Activated T-cell treated with anti-CD3 and anti-CD28 coated beads, Interleukin-2, amount 50 U/mL, for 72 hours (primary cell): ENCODE data around the gene KLHDC8B. TPM values are rescaled to one million over a fixed set of nuclear protein-coding genes. Genes with fewer than 3 reads are reported as not detected.
A peak's percentile ranks its signal among the peaks of the same experiment; 100 is the strongest.

Source experiments
- ATAC-seq, 2 donors: fragments of 150-1000 bp; cut with Tn5 transposase; replicated peaks in 1 of 2; 2 replicates each; pipeline ENCODE4 v1.10.0; 2021; ENCODE audit warnings: moderate library complexity in 2 of 2, mild to moderate bottlenecking in 1 of 2
- DNase-seq, 2 donors: peaks; one replicate each; pipeline ENCODE4 v3.0.0; 2021 to 2022; ENCODE audit warnings: mixed read lengths in 1 of 2
- H3K27ac Mint-ChIP-seq: one replicate; pipeline ENCODE4 v1.8.0; 2022; ENCODE audit warnings: mild to moderate bottlenecking, moderate library complexity, mixed read lengths
- H3K27me3 Mint-ChIP-seq: one replicate; pipeline ENCODE4 v1.8.0; 2022; ENCODE audit warnings: low read depth, mixed read lengths
- H3K36me3 Mint-ChIP-seq, 2 donors: one replicate each; pipeline ENCODE4 v1.8.0; 2022; ENCODE audit warnings: mixed read lengths in 2 of 2, mild to moderate bottlenecking in 1 of 2; ENCODE audit not compliant: insufficient read depth in 2 of 2
- H3K4me1 Mint-ChIP-seq: one replicate; pipeline ENCODE4 v1.8.0; 2022; ENCODE audit warnings: low read depth, mixed read lengths
- H3K4me3 Mint-ChIP-seq, 2 donors: one replicate each; pipeline ENCODE4 v1.8.0; 2022; ENCODE audit warnings: mild to moderate bottlenecking in 2 of 2, mixed read lengths in 2 of 2, moderate library complexity in 2 of 2
- H3K9me3 Mint-ChIP-seq, 2 donors: one replicate each; pipeline ENCODE4 v1.8.0; 2022; ENCODE audit warnings: mixed read lengths in 2 of 2
- total RNA-seq, 2 donors: library from RNA; stranded (reverse); gene quantifications; one replicate each; pipeline ENCODE4 v1.2.3, GENCODE V29; 2022

KLHDC8B gene
- total RNA-seq, 2 donors from 2014 or later = 3.0 to 5.4 TPM

- Mint-ChIP-seq H3K4me3 (peak overlapping the region in 1 of 2 donors; percentile 12), H3K9me3 (no peaks in the 10 kb centered on the region), H3K27ac (no peak overlapping the region), H3K27me3 (no peaks in the 10 kb centered on the region), H3K4me1 (peaks cover 50% of the 10 kb centered on the region), H3K36me3 (peaks cover 6 to 10% of the 10 kb centered on the region in 2 donors)
- ATAC-seq = no peak
- no peak for DNase-seq
Measured at GRCh38 chr3:49163609-49164008, 7.8 kb upstream of the KLHDC8B start.

GRCh38 chr3:49164983-49165720 is 6.2 kb upstream of the KLHDC8B start:
- H3K36me3 Mint-ChIP-seq = peaks cover 6 to 10% of the 10 kb centered on the region in 2 donors
- peak overlapping the region; percentile 91 to 98 for H3K4me3 Mint-ChIP-seq
- no peaks in the 10 kb centered on the region for H3K9me3 Mint-ChIP-seq
- no peak for ATAC-seq
- no peak for DNase-seq
- peaks cover 50% of the 10 kb centered on the region for H3K4me1 Mint-ChIP-seq
- no peaks in the 10 kb centered on the region for H3K27me3 Mint-ChIP-seq
- H3K27ac Mint-ChIP-seq = peak overlapping the region; percentile 94

GRCh38 chr3:49165771-49166751 is 5.3 kb upstream of the KLHDC8B start, which contains the start of gene CCDC71:
Gene CCDC71, minus strand, starts transcription at chr3:49166331. Its CDS starts 2,123 bp downstream, at chr3:49164208.
- Mint-ChIP-seq H3K27ac (peak within 1 kb of the TSS; percentile 94), H3K4me3 (peak within 1 kb of the TSS; percentile 91 to 98), H3K4me1 (peaks cover 55% of the 10 kb centered on the region), H3K27me3 (no peaks in the 10 kb centered on the region), H3K9me3 (no peaks in the 10 kb centered on the region), H3K36me3 (peaks cover 6 to 10% of the 10 kb centered on the region in 2 donors)
- peak; percentile 84 for ATAC-seq
- DNase-seq = peak; percentile 85 to 88

- Mint-ChIP-seq H3K27me3 (no peaks in the 10 kb centered on the region), H3K4me1 (peaks cover 49% of the 10 kb centered on the region), H3K9me3 (no peaks in the 10 kb centered on the region), H3K27ac (no peak overlapping the region), H3K36me3 (peaks cover 6 to 10% of the 10 kb centered on the region in 2 donors), H3K4me3 (peak overlapping the region; percentile 80 to 89)
- ATAC-seq = no peak
- DNase-seq = peak in 1 of 2 donors; percentile 15
Measured at GRCh38 chr3:49166752-49167556, 4.4 kb upstream of the KLHDC8B start.

- H3K27me3 Mint-ChIP-seq = no peaks in the 10 kb centered on the region
- peaks cover 18% of the 10 kb centered on the region for H3K4me1 Mint-ChIP-seq
- H3K27ac Mint-ChIP-seq = no peak overlapping the region
- peaks cover 0 to 2% of the 10 kb centered on the region in 2 donors for H3K36me3 Mint-ChIP-seq
- H3K9me3 Mint-ChIP-seq = no peaks in the 10 kb centered on the region
- H3K4me3 Mint-ChIP-seq = peak overlapping the region; percentile 85 to 88
- peak; percentile 4 to 12 for ATAC-seq
- no peak for DNase-seq
Measured at GRCh38 chr3:49170744-49171118, 667 bp upstream of the KLHDC8B start.

- H3K9me3 Mint-ChIP-seq = no peaks in the 10 kb centered on the region
- H3K36me3 Mint-ChIP-seq = no peaks in the 10 kb centered on the region
- H3K27me3 Mint-ChIP-seq = no peaks in the 10 kb centered on the region
- no peak for DNase-seq
- ATAC-seq = no peak
- no peak overlapping the region for H3K27ac Mint-ChIP-seq
- H3K4me3 Mint-ChIP-seq = peak overlapping the region; percentile 61 to 88
- H3K4me1 Mint-ChIP-seq = peaks cover 9% of the 10 kb centered on the region
Measured at GRCh38 chr3:49171775-49172500, 540 bp downstream of the KLHDC8B start.

- H3K27ac Mint-ChIP-seq = no peak overlapping the region
- no peak for DNase-seq
- peaks cover 7% of the 10 kb centered on the region for H3K4me1 Mint-ChIP-seq
- no peaks in the 10 kb centered on the region for H3K36me3 Mint-ChIP-seq
- H3K4me3 Mint-ChIP-seq = peak overlapping the region in 1 of 2 donors; percentile 20
- ATAC-seq = no peak
- no peaks in the 10 kb centered on the region for H3K9me3 Mint-ChIP-seq
- H3K27me3 Mint-ChIP-seq = no peaks in the 10 kb centered on the region
Measured at GRCh38 chr3:49172551-49173041, 1.2 kb downstream of the KLHDC8B start.

GRCh38 chr3:49173116-49173791 is 1.9 kb downstream of the KLHDC8B start:
- no peak overlapping the region for H3K4me3 Mint-ChIP-seq
- H3K27me3 Mint-ChIP-seq = no peaks in the 10 kb centered on the region
- H3K36me3 Mint-ChIP-seq = no peaks in the 10 kb centered on the region
- DNase-seq = no peak
- no peak for ATAC-seq
- peaks cover 7% of the 10 kb centered on the region for H3K4me1 Mint-ChIP-seq
- H3K9me3 Mint-ChIP-seq = no peaks in the 10 kb centered on the region
- no peak overlapping the region for H3K27ac Mint-ChIP-seq

GRCh38 chr3:49173792-49174170 is 2.4 kb downstream of the KLHDC8B start:
- no peak overlapping the region for H3K27ac Mint-ChIP-seq
- H3K4me3 Mint-ChIP-seq = no peak overlapping the region
- DNase-seq (no peak), ATAC-seq (no peak)
- no peaks in the 10 kb centered on the region for H3K9me3 Mint-ChIP-seq
- no peaks in the 10 kb centered on the region for H3K36me3 Mint-ChIP-seq
- H3K4me1 Mint-ChIP-seq = peaks cover 7% of the 10 kb centered on the region
- peaks cover 3% of the 10 kb centered on the region for H3K27me3 Mint-ChIP-seq

GRCh38 chr3:49174397-49174985 is 3.1 kb downstream of the KLHDC8B start:
- DNase-seq (no peak), ATAC-seq (no peak)
- H3K36me3 Mint-ChIP-seq = no peaks in the 10 kb centered on the region

GRCh38 chr3:49175530-49175929 is 4.1 kb downstream of the KLHDC8B start:
- ATAC-seq (no peak), DNase-seq (no peak)
- Mint-ChIP-seq H3K4me3 (no peak overlapping the region), H3K4me1 (peaks cover 7% of the 10 kb centered on the region), H3K36me3 (no peaks in the 10 kb centered on the region), H3K27me3 (peaks cover 11% of the 10 kb centered on the region), H3K9me3 (no peaks in the 10 kb centered on the region), H3K27ac (no peak overlapping the region)

More at GRCh38 chr3:49174397-49174985, 3.1 kb downstream of the KLHDC8B start:
- Mint-ChIP-seq H3K9me3 (no peaks in the 10 kb centered on the region), H3K4me1 (peaks cover 7% of the 10 kb centered on the region), H3K27ac (no peak overlapping the region), H3K27me3 (peaks cover 10% of the 10 kb centered on the region), H3K4me3 (no peak overlapping the region)
